GM21381 (cell line): Measurements from ENCODE around the gene AGAP1.

Experiments
- ATAC-seq: cut with Tn5 transposase; IDR thresholded peaks from one replicate; pipeline ENCODE4 v1.9.1; 2021; ENCODE audit warnings: mild to moderate bottlenecking, moderate library complexity; ENCODE audit not compliant: unreplicated experiment

Gene AGAP1

DNA sequence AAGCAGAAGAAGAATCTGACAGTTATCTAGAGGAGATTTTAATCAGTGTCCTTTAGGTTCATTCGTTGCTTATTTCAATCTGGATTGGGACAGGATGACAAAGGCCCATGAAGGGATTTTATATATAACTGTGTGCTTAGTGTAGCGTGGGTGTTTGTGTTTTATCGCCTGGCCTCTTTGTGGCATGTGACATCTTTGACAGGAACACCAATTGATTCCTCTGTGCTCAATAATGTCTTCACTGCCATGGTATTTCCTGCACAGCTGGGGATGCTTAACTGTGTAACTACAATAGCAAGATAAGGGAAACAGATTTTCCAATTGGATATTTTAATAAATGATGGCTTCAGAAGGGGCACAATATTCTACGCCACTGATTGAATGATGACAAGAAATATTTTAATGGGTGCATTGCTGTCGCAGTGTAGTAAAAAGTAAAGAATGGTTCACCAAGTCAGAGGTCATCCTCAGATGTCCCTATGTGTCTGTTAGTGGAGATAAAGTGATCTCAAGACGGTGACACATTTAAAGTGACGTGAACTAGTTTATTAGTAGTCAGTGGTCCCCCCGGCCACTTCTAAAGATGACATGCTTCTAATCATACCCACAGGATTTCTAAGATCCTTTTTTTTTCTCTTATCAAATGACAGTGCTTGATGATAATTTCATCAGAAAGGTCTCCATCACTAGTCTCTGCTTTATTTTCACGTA, 160.4 kb downstream of the AGAP1 start:
- ATAC-seq: no peak

DNA sequence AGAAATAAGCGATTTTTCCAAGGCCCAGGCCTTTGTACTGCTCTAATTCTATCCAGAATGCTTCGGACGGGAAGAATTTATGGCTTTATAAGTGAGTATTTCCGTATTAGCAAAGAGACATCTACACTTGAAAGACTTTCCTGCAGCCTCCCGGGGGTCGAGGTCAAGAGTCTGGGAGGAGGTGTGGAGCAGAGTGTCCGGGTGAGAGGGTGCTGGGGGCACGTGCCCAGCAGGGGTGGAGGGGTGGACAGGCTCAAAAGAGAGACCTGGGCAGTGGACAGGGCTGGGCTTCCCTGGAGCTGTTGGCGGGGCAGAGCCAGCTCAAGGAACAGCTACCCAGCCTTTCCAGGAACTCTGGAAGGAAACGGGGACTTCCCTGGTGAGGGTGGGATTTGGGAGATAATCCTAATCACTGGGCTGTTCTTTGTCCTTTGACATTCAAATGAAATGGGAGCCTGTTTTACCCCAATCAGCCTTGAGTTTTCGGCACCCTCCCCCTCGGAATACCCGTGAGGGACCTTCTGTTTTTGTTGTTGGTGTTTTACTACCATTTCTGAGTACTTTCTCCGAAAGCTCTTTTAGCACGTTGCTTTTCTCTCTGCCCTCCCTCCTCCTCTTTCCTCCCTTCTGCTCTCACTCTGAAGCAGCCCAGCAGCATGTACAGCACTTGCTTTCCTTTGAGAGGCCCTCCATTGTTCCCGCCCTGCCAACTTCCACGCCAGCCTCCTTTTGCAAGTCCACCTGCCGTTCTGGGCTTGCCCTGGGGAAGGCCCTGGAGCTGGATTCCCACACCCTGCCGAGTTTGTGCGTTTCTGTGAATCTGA, 164.7 kb downstream of the AGAP1 start:
- no peak for ATAC-seq

DNA sequence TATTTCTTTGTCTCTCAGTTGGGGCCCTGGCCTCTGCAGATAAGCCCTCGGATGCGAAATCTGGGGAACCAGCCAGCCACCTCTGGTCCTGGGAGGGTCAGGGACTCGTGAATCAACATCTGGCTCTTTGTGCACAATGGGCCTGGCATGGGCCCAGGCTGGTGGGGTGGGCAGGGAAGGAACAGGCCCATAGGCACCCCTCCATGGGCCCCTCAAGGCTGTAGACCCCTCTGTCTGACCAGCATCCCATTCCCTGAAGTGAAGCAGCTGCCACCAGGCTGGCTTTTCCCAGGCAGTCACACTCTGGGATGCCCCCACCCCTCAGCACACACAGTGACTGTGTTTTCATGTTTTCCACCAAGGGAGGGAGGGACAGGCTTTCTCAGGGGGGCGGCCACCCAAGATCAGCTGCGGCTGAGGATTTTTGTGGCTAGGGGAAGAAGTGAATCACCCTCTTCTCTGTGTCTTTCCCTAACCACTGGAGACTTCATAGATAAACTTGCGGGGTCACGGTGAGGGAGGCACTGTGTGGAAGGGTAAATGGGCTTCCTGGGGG, 166.0 kb downstream of the AGAP1 start:
- ATAC-seq: no peak

DNA sequence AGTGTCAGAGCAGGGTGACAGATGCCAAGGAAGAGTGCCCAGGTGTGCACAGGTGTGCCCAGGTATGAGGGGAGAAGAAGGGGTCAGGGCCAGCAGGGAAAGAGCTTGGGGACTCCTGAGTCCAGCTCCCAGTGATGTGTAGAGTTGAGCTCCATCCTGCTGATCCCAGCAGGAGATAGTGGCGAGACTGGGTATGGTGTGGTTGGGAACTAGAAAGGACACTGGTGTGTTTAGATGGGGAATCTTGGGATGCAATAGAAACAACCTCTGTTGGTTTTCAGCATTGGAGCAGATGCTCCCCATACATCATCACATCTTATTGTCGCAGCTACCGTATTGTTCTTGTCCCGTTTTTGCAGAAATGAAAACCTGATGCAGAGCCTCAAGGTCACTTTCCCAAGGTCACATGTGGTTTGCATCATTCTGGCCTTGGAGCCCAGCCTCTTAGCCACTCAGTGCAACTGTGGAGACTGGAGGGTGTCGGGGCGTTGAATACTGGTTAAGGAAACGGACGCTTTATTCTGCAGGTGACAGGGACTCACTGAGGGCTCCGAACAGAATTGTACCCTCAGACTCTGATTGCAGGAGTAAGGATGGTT, 166.7 kb downstream of the AGAP1 start:
- ATAC-seq: no peak

DNA sequence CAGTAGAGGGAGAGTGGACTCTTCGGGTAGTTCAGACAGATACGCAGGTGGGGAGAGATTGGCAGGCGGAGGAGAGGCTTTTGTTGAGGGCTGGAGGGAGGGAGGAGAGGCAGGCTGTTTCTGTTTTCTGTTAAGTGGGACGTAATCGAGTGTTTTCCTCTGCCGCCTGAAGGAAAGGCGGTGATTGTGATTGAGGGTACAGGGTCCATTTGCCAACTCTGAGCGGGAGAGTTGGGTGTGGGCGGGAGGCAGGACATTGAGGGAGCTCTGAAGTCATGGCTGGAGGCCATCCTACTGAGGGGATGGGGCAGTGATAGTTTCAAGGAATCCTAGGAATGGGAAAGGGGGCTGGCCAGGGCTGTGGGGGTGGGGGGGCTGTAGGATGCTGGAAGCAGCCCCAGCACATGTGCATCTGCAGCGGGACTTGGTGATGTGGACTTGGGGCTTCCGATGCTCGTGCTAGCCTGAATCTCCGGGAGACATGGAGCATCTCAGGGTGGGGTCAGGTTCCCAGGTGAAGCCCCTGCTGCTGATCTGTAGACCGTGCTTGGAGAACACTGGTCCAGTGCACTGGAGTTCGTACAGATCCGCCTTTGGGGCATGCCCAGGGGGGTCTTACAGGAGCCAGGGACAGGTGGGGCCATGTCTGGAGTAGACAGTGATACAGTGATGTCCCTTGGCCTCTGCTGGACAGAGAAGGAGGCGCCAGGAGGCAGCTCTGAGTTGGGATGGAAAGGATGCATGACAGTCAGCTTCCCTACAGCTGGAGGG, 167.5 kb downstream of the AGAP1 start:
- ATAC-seq: no peak

DNA sequence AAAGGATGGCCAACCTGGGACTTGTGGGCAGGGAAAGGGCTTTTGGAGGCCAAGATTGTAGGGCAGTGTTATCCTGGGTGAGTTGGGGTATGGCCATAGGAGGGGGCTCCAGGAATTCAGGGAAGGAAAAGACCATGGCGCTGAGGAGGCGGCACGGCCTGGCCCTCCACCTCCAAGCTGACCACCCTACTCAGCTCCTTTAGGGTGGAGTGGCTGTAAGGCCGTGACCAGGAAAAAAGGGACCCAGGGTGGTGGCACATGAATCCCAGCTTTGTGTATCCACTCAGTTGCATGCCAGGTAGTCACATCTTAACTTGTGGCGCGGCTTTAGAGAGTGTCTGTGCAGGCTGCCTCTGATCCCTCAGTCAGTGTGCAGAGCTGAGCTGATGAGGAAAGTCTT, 168.1 kb downstream of the AGAP1 start:
- no peak for ATAC-seq

DNA sequence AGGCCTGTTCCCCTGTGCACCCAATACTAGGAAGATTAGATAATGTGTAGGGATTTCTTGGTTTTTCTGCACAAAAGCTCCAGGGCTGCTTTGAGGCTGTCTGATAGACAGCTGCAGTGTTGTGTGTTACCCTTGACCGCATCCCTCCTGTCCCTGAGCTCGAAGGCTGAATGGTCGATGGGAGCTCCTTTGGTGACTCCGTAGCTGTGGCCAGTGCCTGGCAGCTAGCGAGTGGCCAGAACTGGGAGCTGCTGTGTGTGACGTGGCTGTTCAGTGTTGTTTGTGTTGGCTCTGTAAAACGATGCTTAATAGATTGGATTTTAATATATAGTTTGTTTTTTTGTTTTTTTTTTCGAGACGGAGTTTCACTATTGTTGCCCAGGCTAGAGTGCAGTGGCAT, 170.0 kb downstream of the AGAP1 start:
- ATAC-seq: no peak

DNA sequence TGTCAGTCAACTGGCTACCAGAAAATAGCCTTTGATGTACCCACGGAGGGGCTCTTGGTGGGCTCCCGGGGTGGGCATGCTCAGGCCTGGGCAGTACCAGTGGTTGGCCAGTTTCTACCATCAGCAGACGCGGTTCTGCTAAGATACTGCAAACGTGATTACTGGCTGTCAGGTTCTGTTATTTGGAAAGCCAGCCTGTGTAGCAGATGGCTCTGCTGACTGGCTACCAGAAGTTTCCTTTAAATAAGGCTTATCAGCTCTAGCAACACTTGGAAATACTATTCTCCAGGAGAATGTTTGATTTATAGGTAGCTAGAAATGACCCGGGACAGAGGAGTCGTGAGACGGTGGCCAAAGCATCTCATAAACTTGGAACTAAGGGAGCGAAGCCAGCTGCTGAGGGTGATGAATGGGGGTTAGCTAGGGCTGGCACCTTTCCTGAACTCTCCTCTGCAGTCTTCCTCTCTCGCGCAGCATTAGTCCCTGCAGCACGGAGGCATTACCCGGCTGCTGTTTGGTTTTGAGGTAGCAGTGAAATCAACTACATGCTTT, 171.9 kb downstream of the AGAP1 start:
- no peak for ATAC-seq

DNA sequence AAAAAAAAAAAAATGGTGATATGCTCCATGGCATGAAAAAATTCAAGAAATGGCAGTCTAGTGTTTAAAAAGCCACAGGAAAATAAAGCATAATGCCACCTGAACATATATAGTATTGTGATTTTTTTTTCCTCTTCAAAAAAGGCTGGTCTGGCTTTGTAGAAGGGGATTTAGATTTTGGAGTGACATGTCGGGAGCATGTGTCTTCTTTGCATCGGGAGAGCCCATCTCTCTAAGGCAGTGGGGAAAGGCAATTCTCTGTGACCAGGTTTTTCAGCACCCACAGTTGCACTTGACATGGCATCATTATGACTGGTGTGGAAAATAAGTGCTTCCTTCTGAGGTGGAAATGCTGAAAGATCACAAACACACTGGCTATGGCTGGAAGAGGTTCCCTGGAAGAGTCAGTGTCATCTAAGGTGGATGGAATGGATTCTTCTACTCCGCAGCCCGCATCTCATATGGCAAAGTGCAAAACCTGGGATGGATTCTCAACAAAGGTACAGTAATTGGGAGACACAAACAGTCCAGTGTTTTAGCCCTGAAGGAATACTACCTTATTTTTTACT, 172.5 kb downstream of the AGAP1 start:
- ATAC-seq: no peak

DNA sequence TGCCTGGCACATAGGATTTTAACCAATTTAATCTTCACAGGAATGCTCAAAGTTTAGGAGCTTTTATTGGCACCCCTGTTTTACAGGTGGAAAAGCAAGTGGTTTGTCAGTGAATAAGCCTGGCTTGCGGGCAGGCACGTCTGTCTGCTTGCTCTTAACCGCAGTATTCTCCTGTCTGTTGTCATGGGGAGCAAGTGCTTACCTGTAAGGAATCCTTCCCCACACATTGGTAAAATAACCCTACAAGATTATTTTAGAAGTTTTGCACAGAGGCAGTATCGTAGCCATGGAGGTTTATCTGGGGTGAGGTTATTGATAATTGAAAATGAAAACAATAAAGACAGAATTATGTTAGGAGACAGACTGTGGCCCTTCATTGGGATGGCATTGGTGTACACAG, 174.9 kb downstream of the AGAP1 start:
- no peak for ATAC-seq

DNA sequence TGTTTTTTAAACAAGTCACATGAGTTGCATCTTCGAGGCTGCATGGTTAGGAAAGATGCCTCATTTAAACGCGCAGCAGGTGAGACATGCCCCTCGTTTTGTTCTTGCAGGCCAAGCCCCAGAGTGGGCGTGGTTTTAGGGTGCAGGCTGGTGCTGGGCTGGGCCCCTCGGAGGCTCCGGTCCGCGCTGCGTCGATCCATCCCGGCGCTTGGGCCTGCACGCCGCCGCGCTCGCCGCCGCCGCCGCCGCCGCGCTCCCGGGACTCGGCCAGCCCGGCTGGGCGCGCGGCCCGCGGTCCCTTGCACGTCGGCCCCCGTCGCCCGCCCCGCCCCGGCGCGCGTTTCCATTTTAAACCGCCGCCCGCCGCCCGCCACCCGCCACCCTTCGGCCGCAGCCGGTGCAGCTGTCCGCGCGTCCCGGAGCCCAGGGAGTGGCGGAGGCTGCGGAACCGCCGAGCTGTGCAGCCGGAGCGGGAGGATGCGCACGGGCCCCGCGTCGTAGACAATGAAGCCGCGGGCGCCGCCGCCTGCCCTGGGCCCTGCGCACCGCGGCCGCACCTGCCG, 175.5 kb downstream of the AGAP1 start:
- no peak for ATAC-seq

DNA sequence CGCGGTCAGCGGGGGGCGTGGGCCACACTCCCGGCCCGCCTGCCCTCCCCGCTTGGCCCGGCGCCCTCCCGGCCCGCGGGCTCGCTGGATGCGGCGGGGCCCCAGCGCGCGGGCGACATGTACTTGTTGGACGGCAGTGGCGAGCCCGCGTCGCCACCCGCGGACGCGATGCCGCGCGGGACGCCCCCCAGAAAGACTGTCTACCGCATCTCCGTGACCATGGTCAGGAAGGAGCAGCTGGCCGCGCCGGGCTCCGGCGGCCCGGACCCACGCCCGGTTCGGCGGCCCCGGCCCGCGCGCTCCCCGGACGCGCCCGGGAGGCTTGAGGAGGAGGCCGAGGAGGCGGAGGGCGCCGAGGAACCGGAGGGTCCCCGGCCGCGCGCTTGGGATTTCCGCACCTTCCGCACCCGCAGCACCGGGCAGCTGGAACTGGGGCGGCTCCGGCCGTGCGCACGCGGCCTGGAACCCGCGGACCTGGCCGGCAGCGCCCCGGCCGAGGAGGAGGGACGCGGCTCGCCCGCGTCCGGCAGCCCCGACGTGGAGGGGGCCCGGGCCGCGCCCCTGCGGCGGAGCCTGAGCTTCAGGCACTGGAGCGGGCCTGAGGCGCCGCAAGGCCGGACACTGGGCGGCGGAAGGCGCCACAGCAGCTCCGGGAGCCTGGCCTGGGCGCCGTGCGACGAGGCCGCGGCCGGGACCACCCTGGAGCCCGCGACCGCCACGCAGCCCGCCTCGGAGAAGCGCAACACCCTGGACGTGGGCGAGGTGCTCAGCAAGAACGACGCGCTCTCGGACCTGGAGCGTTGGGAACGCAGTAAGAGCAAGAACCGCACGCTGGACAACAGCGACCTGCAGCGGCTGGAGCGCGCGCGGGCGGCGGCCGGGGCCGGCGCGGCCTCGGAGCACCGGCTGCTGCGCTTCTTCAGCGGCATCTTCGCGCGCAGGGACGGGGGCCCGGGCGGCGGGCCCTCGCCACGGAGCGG, 176.4 kb downstream of the AGAP1 start:
- ATAC-seq: no peak

DNA sequence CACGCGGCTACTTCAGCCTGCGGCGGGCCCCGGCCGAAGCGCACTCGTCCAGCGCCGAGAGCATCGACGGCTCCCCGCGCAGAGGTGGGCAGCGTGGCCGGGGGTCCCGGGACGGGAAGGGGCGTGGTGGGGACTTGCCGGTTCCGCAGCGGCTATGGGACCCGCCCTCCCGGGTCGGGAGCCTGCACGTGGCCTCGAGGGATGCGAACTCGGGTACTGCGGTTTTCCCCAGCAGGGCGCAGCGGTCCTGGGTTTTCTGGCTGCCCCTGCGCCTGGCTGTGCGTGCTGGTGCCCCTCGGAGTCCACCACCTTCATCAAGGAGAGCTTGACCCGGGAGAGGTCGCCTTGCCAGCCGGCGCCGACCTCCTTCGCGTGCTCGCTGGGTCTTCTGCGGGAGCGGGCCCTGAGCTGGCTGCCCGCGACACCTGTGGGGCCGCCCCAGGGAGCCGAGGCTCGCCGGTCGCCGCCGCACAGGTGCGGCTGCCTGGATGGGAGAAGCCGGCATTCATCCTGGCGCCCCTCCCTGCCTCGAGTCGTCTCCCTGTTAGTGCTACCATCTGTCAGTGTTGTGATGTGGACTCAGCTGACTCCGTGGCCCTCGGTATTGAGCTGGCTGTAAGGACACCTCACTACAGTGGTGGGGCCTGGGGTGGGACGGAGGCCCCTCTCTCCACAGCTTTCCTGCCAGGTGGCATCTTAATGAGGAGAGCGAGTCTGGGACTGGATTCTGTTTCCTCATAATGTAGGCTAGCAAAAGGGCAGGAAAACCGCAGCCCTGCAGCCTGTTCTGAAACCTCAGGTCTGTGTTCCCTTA, 177.3 kb downstream of the AGAP1 start:
- no peak for ATAC-seq

DNA sequence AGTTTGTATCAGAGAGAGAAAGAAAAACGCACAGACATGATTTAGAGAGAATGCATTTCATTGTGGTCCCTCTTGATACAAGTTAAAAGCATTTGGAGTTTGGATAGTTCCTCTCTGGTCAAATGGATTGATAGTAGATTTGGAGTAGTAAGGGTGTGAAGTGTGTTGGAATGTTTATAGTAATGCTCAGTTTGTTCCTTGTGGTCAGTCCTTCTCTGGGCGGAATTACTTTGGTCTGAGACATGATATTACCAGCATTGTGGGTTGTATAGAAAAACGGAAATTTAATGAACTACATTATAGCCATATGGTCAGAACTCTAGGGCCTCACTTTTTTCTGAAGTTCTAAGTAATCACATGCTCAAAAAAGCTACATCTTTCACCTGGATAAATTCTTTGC, 178.9 kb downstream of the AGAP1 start:
- ATAC-seq: no peak

DNA sequence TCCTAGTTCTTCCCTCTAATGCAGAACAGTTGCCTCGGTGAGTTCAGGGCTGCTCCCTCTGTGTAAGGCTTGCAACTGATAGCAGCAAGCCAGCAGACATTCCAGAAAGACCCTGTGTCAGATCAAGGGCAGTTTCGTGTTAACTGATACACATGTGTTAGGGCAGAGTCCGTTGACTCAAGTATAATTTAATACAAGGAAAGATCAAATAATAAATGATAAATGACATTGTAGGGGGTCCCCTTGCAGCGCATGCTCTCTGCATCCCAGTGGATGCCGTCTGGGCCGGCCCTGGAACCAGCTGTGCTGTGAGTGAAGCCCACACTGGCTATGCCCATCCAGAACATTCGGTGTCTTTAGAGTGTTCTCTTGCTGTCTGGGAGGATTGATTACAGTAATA, 180.3 kb downstream of the AGAP1 start:
- ATAC-seq: no peak

DNA sequence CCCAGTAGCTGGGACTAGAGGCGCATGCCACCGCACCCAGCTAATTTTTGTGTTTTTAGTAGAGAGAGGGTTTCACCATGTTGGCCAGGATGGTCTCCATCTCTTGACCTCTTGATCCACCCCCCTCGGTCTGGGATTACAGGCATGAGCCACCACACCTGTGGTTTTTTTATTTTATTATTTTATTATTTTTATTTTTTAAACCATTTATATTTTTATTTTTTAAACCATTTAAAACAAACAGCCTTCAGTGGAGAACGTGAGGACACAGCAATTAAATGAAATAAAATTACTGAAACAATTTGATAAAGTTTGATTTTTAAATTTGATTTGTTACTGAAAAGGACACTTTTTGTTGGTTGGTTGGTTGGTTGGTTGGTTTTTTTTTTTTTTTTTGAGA, 181.0 kb downstream of the AGAP1 start:
- ATAC-seq: no peak

DNA sequence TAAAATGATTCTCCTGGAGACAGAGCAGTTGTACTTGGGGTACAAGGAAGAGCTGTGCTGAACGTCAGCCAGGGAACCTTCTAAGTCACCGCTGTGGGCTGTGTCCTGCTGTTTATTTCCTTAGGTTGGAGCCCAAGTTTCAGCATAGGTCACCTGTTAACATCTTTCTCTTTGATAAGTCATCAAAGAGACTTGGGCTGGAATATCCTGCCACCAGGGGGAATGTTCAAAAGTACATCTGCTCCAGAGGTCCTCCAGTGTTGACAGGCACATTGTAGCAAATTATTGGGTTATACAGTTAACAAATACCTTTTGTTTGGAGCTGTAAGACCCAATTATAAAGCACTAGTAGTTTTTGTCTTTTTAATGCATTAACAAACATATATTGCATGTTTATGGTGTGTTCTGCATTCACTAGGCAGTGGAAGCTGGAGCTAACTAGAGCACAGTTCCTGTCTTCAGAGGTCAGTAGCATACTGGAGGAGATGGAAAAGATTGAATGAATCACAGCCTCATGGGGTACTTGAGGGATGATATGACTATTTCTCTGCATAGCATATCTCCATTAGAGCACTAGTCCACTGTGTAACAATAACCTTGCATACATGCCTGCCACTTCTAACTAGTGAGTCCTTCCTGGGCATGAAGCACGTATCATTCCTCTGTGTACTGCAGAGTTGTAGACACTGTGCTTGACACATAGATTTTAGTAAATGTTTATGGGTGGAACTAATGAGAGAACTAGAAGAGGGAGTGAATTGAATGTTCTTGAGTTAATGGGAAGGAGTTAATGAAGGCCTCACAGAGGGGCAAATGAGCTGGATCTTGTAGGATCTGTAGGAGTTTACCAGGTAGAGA, 182.1 kb downstream of the AGAP1 start:
- no peak for ATAC-seq
